ENCODE measurements around the gene TCF4.

TCF4 gene

DNA sequence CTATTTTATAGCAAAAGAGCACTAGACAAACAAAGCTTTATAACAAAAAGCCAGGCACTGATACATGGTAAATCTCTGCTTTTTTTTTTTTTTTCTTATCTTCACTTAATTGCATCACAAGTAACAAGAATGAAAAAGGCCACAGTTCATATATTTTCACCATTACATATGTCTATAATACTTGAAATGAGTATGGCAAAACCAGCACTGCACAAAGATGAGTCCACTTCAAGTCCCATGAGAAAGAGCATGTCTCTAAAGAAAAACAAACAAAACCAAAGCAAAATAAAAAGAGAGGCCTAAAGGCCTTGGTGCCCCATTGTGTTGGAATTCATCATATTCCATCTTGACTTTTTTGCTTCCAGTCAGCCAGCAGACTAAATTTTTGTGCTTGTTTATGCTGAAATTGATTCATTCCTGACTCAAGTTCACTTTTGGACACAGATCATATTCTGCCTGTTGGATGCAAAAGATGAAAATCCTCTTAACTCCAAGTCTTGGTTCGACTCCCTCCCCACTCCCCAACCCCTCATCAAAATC is 363.8 kb downstream of the TCF4 start:
- peak in 1 of 3 experiments; percentile 11 for DNase-seq

DNA sequence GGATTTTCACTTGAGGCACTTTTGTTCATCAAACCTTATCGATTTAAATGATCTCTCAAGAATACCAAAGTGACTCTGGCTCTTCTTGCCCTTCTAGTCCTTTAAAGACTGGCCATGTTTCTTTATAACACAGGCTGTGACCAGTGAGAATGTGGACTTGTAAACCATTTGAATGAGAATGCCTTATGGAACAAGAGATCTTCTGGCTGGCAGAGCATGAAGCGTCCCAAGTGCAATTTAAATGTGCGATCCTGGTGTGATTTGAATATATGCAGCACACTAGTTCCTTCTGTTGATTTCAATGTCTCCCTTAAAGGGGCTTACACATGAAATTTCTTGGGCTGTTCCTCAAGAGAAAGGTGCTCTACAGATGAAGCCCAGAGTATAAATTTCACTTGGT is 366.4 kb downstream of the TCF4 start:
- DNase-seq: peak in 1 of 3 experiments; percentile 36

DNA sequence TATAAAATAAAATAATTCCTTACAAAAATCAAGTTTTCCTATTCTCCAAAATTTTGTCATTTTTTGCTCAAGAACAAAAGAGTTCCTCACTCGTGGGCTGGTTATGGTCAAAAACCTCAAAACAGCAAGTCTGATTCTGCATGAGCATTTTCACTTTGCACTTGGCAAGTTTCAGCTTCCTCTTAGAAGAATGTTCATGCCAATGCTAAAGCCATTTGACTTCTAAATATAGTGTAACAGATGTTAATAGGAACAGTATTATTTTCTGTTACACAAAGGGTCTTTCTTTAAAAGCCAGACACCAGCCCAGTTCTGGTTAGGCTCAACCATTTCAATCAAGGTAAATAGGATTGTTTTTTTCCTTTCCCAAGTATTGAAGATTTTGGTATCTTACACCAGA is 367.5 kb downstream of the TCF4 start:
- DNase-seq: no peak

DNA sequence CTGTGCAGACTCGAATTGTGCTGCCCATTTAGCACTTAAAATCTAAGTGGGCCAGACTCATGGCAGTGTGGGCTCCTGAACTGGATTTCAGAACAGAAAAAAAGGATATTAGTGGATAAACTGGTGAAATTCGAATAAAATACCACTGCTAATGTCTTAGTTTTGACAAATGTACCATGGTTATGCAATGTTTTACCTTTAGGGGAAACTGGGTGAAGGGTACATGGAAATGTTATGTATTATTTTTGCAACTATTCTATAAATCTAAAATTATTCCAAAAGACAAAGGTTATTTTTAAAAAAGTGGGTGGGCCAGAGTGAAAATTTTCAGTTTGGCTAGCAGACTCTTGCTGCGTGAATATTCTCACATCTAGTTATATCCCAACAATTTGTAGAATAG is 368.2 kb downstream of the TCF4 start:
- no peak for DNase-seq

DNA sequence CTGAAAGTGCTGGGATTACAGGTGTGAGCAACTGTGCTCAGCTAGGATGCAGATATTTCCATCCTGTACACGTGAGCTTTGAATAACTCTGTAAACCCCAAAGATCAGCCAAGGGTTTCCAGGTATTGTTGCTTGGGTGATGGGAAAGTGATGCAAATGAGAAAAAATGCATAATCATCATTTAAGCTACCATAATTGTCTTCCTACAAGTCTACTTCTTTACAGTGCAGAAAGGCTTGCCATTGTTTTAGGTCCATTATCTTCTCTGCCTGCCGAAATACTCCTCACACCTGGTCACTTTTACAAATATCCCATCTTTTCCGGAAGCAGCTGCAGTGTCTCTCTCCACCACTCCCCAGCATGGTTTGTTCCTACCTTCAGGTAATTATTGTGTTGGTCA is 368.9 kb downstream of the TCF4 start:
- DNase-seq: peak in 2 of 3 experiments; percentile 17 to 65

- DNase-seq: no peak
These were observed 373.0 kb downstream of the TCF4 start for GRCh38 chr18:55214969-55215368.

DNA sequence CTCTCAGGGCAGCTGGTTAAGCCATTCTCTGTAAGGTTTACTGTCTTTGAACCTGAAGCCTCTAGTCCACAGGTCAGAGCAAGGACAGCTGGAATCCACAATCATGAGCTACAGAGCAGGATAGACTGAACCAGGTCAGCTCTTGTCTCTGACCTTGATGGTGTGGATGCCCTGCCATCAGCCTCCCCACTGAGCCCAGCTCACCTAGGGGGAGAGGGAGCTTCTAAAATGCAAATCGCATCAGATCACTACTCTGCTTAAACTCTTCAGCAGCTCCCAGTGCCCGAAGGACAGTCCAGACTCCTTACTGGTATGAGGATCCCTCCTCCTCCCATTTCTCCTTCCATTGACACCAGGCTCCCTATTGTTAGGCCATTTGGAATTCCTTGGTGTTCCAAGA is 373.5 kb downstream of the TCF4 start:
- no peak for DNase-seq

GRCh38 chr18:55213586-55213985 is 374.4 kb downstream of the TCF4 start:
- DNase-seq: no peak

DNA sequence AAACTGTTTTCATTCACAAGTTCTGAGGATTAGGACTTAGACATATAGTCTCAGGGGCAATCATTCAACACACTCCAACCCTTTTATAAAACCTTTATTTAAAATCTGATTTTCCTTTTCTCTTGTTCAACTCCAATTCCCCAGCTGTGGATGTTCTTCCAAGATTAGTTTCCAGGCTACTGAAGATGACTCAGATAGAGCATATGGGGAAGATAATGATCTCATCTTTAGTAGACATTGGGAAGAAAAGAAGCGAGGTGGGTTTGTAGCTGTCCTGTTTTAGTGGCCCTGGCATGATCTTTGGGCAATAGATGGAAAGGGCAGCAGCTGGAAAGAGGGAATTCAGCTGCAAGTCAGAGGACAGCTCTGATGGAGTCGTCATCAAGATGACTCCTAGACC is 381.1 kb downstream of the TCF4 start:
- no peak for DNase-seq

DNA sequence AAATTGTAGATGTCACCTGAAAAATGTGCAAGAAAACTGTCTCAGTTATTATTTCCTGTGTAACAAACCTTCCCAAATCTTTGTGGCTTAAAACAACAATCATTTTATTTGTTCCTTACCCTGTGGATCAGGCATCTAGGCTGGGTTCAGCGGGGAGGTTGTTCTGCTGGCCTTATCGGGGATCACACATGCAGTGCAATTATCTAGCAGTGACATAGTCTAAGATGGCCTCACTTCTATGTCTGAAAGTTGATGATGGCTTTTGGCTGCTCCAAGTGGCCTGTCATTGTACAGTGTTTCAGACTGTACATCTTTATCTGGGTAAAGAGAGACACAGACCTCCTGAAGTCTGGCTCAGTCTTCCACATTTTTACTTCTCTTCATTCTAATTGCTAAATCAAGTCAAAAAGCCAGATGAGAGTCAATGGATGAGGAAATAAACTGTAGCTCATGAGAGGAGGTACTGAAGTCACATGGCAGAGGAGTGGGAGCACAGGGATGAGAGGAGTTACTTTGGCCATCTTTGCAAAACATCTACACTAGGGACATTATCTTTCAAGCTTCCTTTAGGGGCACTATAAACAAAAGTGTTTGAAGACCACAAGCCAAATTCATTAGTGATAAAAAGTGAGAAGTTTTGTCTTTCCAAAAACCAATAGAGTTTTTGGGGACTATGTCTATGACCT is 385.6 kb downstream of the TCF4 start:
- DNase-seq: no peak

- no peak for DNase-seq
These were observed 388.6 kb downstream of the TCF4 start for GRCh38 chr18:55199291-55199963.

DNA sequence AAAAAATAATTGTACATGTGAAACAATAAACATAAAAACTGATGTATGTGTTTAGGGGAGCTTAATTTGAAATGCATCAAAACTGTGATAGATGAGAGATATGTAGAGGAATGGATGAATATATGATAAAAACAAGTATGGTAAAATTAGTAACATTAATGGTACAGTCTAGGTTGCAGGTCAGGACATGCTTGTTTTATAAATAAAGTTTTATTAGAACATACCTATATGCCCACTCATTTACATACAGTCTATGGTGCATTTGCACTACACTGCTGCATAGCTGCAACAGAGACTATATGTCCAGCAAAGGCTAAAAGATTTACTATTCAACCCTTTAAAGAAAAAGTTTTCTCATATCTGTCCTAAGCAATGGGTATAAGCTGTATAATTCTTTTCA is 392.1 kb downstream of the TCF4 start:
- DNase-seq: no peak

GRCh38 chr18:55189972-55190371 is 398.0 kb downstream of the TCF4 start:
- DNase-seq: no peak

DNA sequence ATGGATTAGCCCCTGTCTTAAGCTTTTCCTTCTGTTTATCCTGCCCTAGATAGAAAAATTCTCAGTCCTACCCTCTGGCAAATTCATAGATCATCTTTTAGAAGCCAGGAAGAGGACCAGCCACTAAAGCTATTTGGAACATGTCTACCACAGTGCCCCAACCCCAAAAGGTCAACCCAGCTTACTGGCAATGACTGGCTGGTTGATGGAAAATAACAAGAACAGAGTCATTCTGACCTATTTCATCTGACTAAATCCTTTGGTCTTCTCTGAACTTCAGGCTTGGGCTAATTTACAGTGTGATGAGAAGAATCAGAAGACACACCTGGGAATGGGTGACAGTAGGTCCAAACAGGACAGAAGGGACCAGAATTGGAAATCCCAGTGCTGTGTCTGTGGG is 401.4 kb downstream of the TCF4 start:
- DNase-seq: no peak

- no peak for DNase-seq
These were observed 402.6 kb downstream of the TCF4 start for GRCh38 chr18:55185391-55185790.

DNA sequence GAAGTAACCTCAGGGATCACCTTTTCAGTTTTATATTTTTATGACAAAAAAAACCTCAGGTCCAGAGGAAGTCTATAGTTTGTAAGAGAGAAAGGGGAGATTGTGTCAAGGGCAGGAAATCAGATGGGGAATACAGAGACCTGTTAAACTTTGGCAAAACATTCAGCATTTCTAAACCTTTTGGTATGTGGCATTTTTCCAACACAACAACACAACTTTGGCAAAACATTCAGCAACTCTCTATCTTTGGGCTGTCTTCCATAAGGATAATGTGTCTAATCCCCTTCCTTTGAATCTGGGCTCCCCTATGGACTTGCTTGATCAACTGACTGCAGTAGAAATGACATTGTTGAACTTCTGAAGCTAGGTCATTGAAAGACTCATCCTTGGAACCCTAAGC is 408.2 kb downstream of the TCF4 start:
- DNase-seq: no peak

- no peak for DNase-seq
These were observed 408.6 kb downstream of the TCF4 start for GRCh38 chr18:55179425-55179824.

DNA sequence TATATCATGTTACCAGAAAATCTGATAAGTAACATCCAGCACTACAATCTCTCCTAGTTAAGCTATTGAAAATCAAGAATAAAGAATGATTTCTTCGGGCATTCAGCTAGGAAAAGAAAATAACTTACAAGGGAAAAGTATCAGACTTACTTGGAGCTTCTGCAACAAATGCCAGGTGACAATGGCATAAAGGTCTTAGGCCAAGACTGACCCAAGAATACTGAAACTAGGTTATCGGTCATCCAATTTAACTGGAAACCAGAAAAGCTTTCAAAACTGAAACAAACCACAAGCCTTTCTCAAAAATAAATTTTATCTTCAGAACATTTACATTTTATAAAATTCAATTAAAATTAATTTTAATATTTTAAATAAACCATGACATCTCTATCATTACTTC is 414.7 kb downstream of the TCF4 start:
- no peak for DNase-seq

Data from NCI-H1417 (cell line).